Liver (tissue), 3 donors: ENCODE results near the gene PLXND1.

Experiments
- ATF3 ChIP-seq: IDR thresholded peaks from 2 replicates; pipeline ENCODE4 v1.6.1; 2016; ENCODE audit warnings: antibody characterized with exemption
- CTCF ChIP-seq: fragments of 150-350 bp; IDR thresholded peaks from 2 replicates; pipeline ENCODE4 v1.5.1; 2017; ENCODE audit warnings: improper control_type of control experiment, low read depth, low read length; ENCODE audit not compliant: missing input control
- EGR1 ChIP-seq, 2 donors: IDR thresholded peaks; 2 replicates each; pipeline ENCODE4 v1.6.1; 2016 to 2018; ENCODE audit warnings: antibody characterized with exemption in 2 of 2, low read depth in 2 of 2
- FOXA1 ChIP-seq: IDR thresholded peaks from 2 replicates; pipeline ENCODE4 v1.6.1; 2016; ENCODE audit warnings: antibody characterized with exemption
- GABPA ChIP-seq, 2 donors: IDR thresholded peaks in 1 of 2; conservative IDR thresholded peaks in 1 of 2; 2 replicates each; pipeline ENCODE4 v1.6.1; 2016; ENCODE audit warnings: antibody characterized with exemption in 2 of 2, mild to moderate bottlenecking in 1 of 2, moderate library complexity in 1 of 2
- HNF4A ChIP-seq, 2 donors: conservative IDR thresholded peaks; 2 replicates each; pipeline ENCODE4 v1.6.1; 2016; ENCODE audit warnings: antibody characterized with exemption in 2 of 2, mild to moderate bottlenecking in 2 of 2
- JUND ChIP-seq, 2 donors: IDR thresholded peaks; 2 replicates each; pipeline ENCODE4 v1.6.1; 2016; ENCODE audit warnings: antibody characterized with exemption in 2 of 2
- MAX ChIP-seq: IDR thresholded peaks from 2 replicates; pipeline ENCODE4 v1.6.1; 2016; ENCODE audit warnings: antibody characterized with exemption
- REST ChIP-seq: IDR thresholded peaks from 2 replicates; pipeline ENCODE4 v1.6.1; 2016; ENCODE audit warnings: antibody characterized with exemption, mild to moderate bottlenecking
- RXRA ChIP-seq, 2 donors: IDR thresholded peaks; 2 replicates each; pipeline ENCODE4 v1.6.1; 2017 to 2018; ENCODE audit warnings: antibody characterized with exemption in 2 of 2, mild to moderate bottlenecking in 1 of 2
- SP1 ChIP-seq: IDR thresholded peaks from 2 replicates; pipeline ENCODE4 v1.6.1; 2018; ENCODE audit warnings: antibody characterized with exemption, mild to moderate bottlenecking
- TAF1 ChIP-seq: conservative IDR thresholded peaks from 2 replicates; pipeline ENCODE4 v1.6.1; 2016; ENCODE audit warnings: antibody characterized with exemption, mild to moderate bottlenecking
- YY1 ChIP-seq: IDR thresholded peaks from 2 replicates; pipeline ENCODE4 v1.6.1; 2016; ENCODE audit warnings: antibody characterized with exemption, mild to moderate bottlenecking
- donor health status: healthy.
- donor health status: healthy.

GRCh38 chr3:129549805-129550204 lies 56.7 kb downstream of the PLXND1 start:
- no peak for TF ChIP-seq REST
- TF ChIP-seq TAF1: no peak
- TF ChIP-seq HNF4A (conservative IDR thresholded peaks at IDR 0.05): no peak
- no peak for TF ChIP-seq CTCF
- no peak for TF ChIP-seq ATF3
- TF ChIP-seq EGR1 (IDR thresholded peaks at IDR 0.05; ENCODE audit: low read depth in 2 of 2): no peak
- no peak for TF ChIP-seq GABPA (IDR thresholded peaks at IDR 0.05 in 1 of 2, conservative IDR thresholded peaks at IDR 0.05 in 1 of 2)
- no peak for TF ChIP-seq SP1
- TF ChIP-seq YY1: no peak
- TF ChIP-seq RXRA (IDR thresholded peaks at IDR 0.05): no peak
- no peak for TF ChIP-seq FOXA1
- TF ChIP-seq MAX: no peak
- TF ChIP-seq JUND (IDR thresholded peaks at IDR 0.05): no peak
